HAP-1 (cell line): ENCODE measurements around the gene ARX.

Experiments used
- DNase-seq, 2 experiments: peaks; one replicate each; pipeline ENCODE4 v3.0.0-alpha.2; 2016 to 2020; ENCODE audit warnings: low spot score in 2 of 2
- H3K27me3 ChIP-seq: fragments of 250-450 bp; sonication (Bioruptor Pico); 2 replicates; pipeline ENCODE4 v1.5.1; 2020; ENCODE audit warnings: low read depth, mild to moderate bottlenecking, moderate library complexity
- H3K36me3 ChIP-seq: fragments of 250-450 bp; sonication (Bioruptor Pico); replicated peaks from 2 replicates; pipeline ENCODE4 v1.5.1; 2020; ENCODE audit warnings: mild to moderate bottlenecking
- H3K4me1 ChIP-seq: fragments of 250-450 bp; sonication (Bioruptor Pico); 2 replicates; pipeline ENCODE4 v1.5.1; 2020; ENCODE audit warnings: mild to moderate bottlenecking
- H3K4me3 ChIP-seq: fragments of 250-450 bp; sonication (Bioruptor Pico); 2 replicates; pipeline ENCODE4 v1.5.1; 2020; ENCODE audit warnings: mild to moderate bottlenecking, moderate library complexity
- H3K9me3 ChIP-seq: fragments of 250-450 bp; sonication (Bioruptor Pico); 2 replicates; pipeline ENCODE4 v1.5.1; 2020; ENCODE audit warnings: mild to moderate bottlenecking, moderate library complexity
- in situ Hi-C: fragments of 300-500 bp; cut with MboI; formaldehyde crosslinking; loops from 3 replicates; pipeline ENCODE4 v1.14.3; 2020; ENCODE audit warnings: low sequenced_read_pairs, inconsistent platforms, mixed read lengths

Gene ARX

GRCh38 chrX:25012433-25012735 lies 3.4 kb downstream of the ARX start:
- H3K36me3 ChIP-seq: no peaks in the 10 kb centered on the region; the same call in 1 of the 2 replicates
- peaks cover 12% of the 10 kb centered on the region for H3K4me1 ChIP-seq
- peaks cover 7% of the 10 kb centered on the region for H3K27me3 ChIP-seq
- H3K9me3 ChIP-seq: no peaks in the 10 kb centered on the region
- peak overlapping the region; percentile 42 for H3K4me3 ChIP-seq
- peak in 1 of 2 experiments; percentile 46 for DNase-seq
- in situ Hi-C loops: no loop called here

- H3K4me3 ChIP-seq: peak overlapping the region; percentile 42
- in situ Hi-C loops: no loop called here
- no peak for DNase-seq
- peaks cover 6% of the 10 kb centered on the region for H3K4me1 ChIP-seq
- H3K36me3 ChIP-seq: no peaks in the 10 kb centered on the region; the same call in 1 of the 2 replicates
- H3K27me3 ChIP-seq: peaks cover 7% of the 10 kb centered on the region
- no peaks in the 10 kb centered on the region for H3K9me3 ChIP-seq
Measured at GRCh38 chrX:25011589-25012432, 4.0 kb downstream of the ARX start.

GRCh38 chrX:25010784-25011588 lies 4.8 kb downstream of the ARX start:
- Histone ChIP-seq H3K27me3 (peaks cover 7% of the 10 kb centered on the region; the same call in 1 of the 2 replicates), H3K4me3 (no peak overlapping the region), H3K9me3 (no peaks in the 10 kb centered on the region), H3K4me1 (peaks cover 6% of the 10 kb centered on the region; the same call in 1 of the 2 replicates), H3K36me3 (no peaks in the 10 kb centered on the region; the same call in 1 of the 2 replicates)
- DNase-seq: no peak
- in situ Hi-C loops: no loop called here

GRCh38 chrX:25009407-25009806 lies 6.4 kb downstream of the ARX start:
- H3K27me3 ChIP-seq: peaks cover 7% of the 10 kb centered on the region; the same call in 1 of the 2 replicates
- H3K4me1 ChIP-seq: peaks cover 6% of the 10 kb centered on the region; the same call in 1 of the 2 replicates
- H3K4me3 ChIP-seq: no peak overlapping the region
- H3K9me3 ChIP-seq: no peaks in the 10 kb centered on the region
- H3K36me3 ChIP-seq: no peaks in the 10 kb centered on the region; the same call in 1 of the 2 replicates
- DNase-seq: no peak
- in situ Hi-C loops: no loop called here

- H3K36me3 ChIP-seq: no peaks in the 10 kb centered on the region; the same call in 1 of the 2 replicates
- peaks cover 6% of the 10 kb centered on the region; the same call in 1 of the 2 replicates for H3K27me3 ChIP-seq
- in situ Hi-C loops: no loop called here
- H3K9me3 ChIP-seq: no peaks in the 10 kb centered on the region
- H3K4me1 ChIP-seq: peaks cover 2% of the 10 kb centered on the region; the same call in 1 of the 2 replicates
- no peak for DNase-seq
- no peak overlapping the region for H3K4me3 ChIP-seq
Measured at GRCh38 chrX:25007059-25008053, 8.4 kb downstream of the ARX start.

GRCh38 chrX:25006586-25007058 lies 9.1 kb downstream of the ARX start:
- no peak overlapping the region for H3K4me3 ChIP-seq
- H3K4me1 ChIP-seq: no peaks in the 10 kb centered on the region
- DNase-seq: no peak
- in situ Hi-C loops: no loop called here
- no peaks in the 10 kb centered on the region; the same call in 1 of the 2 replicates for H3K36me3 ChIP-seq
- no peaks in the 10 kb centered on the region for H3K27me3 ChIP-seq
- H3K9me3 ChIP-seq: no peaks in the 10 kb centered on the region

- Histone ChIP-seq H3K4me3 (no peak overlapping the region), H3K4me1 (peaks cover 3% of the 10 kb centered on the region), H3K9me3 (no peaks in the 10 kb centered on the region), H3K27me3 (no peaks in the 10 kb centered on the region), H3K36me3 (no peaks in the 10 kb centered on the region; the same call in 1 of the 2 replicates)
- no peak for DNase-seq
- in situ Hi-C loops: no loop called here
Measured at GRCh38 chrX:25005382-25006185, 10.2 kb downstream of the ARX start.

- H3K27me3 ChIP-seq: no peaks in the 10 kb centered on the region
- in situ Hi-C loops: no loop called here
- peaks cover 9% of the 10 kb centered on the region for H3K4me1 ChIP-seq
- no peaks in the 10 kb centered on the region for H3K9me3 ChIP-seq
- DNase-seq: no peak
- H3K36me3 ChIP-seq: no peaks in the 10 kb centered on the region; the same call in 1 of the 2 replicates
- no peak overlapping the region for H3K4me3 ChIP-seq
Measured at GRCh38 chrX:25005034-25005381, 10.8 kb downstream of the ARX start.

- Histone ChIP-seq H3K4me3 (no peak overlapping the region), H3K9me3 (no peaks in the 10 kb centered on the region), H3K27me3 (no peaks in the 10 kb centered on the region), H3K36me3 (no peaks in the 10 kb centered on the region; the same call in 1 of the 2 replicates), H3K4me1 (peaks cover 12% of the 10 kb centered on the region)
- in situ Hi-C loops: no loop called here
- DNase-seq: no peak
Measured at GRCh38 chrX:25004485-25005032, 11.2 kb downstream of the ARX start.

- Histone ChIP-seq H3K36me3 (no peaks in the 10 kb centered on the region; the same call in 1 of the 2 replicates), H3K4me3 (no peak overlapping the region), H3K4me1 (peaks cover 13% of the 10 kb centered on the region), H3K27me3 (no peaks in the 10 kb centered on the region), H3K9me3 (no peaks in the 10 kb centered on the region)
- no peak for DNase-seq
- in situ Hi-C loops: no loop called here
Measured at GRCh38 chrX:25004040-25004439, 11.7 kb downstream of the ARX start.

- H3K4me3 ChIP-seq: no peak overlapping the region
- DNase-seq: no peak
- in situ Hi-C loops: no loop called here
- no peaks in the 10 kb centered on the region; the same call in 1 of the 2 replicates for H3K36me3 ChIP-seq
- H3K4me1 ChIP-seq: peaks cover 21% of the 10 kb centered on the region
- H3K9me3 ChIP-seq: no peaks in the 10 kb centered on the region
- H3K27me3 ChIP-seq: no peaks in the 10 kb centered on the region
Measured at GRCh38 chrX:25003066-25003849, 12.5 kb downstream of the ARX start.

GRCh38 chrX:25002661-25003020 lies 13.1 kb downstream of the ARX start:
- Histone ChIP-seq H3K27me3 (no peaks in the 10 kb centered on the region), H3K36me3 (no peaks in the 10 kb centered on the region; the same call in 1 of the 2 replicates), H3K9me3 (no peaks in the 10 kb centered on the region), H3K4me1 (peaks cover 27% of the 10 kb centered on the region), H3K4me3 (no peak overlapping the region)
- DNase-seq: no peak
- in situ Hi-C loops: no loop called here
